Hepatic stellate cell (primary cell): Measurements from ENCODE around the gene ERBIN.
"Not testable (repeated sequence)": the region's sequence is repeated elsewhere in the genome, so short reads cannot be mapped to it uniquely, and the experiment has no call there.

Experiments
- DNase-seq: peaks from one replicate; pipeline ENCODE4 v3.0.0; 2011; ENCODE audit warnings: low spot score

Gene ERBIN, protein sequence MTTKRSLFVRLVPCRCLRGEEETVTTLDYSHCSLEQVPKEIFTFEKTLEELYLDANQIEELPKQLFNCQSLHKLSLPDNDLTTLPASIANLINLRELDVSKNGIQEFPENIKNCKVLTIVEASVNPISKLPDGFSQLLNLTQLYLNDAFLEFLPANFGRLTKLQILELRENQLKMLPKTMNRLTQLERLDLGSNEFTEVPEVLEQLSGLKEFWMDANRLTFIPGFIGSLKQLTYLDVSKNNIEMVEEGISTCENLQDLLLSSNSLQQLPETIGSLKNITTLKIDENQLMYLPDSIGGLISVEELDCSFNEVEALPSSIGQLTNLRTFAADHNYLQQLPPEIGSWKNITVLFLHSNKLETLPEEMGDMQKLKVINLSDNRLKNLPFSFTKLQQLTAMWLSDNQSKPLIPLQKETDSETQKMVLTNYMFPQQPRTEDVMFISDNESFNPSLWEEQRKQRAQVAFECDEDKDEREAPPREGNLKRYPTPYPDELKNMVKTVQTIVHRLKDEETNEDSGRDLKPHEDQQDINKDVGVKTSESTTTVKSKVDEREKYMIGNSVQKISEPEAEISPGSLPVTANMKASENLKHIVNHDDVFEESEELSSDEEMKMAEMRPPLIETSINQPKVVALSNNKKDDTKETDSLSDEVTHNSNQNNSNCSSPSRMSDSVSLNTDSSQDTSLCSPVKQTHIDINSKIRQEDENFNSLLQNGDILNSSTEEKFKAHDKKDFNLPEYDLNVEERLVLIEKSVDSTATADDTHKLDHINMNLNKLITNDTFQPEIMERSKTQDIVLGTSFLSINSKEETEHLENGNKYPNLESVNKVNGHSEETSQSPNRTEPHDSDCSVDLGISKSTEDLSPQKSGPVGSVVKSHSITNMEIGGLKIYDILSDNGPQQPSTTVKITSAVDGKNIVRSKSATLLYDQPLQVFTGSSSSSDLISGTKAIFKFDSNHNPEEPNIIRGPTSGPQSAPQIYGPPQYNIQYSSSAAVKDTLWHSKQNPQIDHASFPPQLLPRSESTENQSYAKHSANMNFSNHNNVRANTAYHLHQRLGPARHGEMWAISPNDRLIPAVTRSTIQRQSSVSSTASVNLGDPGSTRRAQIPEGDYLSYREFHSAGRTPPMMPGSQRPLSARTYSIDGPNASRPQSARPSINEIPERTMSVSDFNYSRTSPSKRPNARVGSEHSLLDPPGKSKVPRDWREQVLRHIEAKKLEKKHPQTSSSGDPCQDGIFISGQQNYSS (N-terminal part only)

DNA sequence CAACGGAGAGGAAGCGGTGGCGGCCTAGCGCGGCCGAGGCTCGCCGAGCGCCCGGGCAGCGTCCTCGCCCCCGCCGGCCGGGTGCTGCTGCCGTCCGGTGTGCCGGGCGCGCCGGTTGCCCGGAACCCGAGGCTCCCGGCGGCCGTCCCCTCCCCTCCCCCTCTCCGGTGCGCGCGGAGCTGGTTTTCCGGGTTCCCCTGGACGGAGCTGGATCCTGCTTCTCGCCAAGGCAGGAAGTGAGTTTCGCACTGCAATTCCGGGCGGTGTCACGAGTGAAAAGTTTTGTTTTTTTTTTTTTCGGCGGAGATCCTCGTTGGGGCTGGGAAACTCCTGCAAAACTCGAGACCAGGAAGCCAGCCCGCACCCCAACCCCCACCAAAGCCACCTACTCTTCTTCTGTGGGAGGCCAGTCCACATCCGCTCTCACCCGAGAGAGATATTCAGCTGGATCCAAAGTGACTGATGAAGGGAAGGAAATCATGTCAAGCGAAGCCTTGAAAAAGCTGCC is at the start of gene ERBIN:
Gene ERBIN, plus strand, starts transcription at position 300 of the 508 bp plus-strand sequence. CDS start 66,144 bp downstream, outside the sequence.
- DNase-seq = peak; percentile 74

DNA sequence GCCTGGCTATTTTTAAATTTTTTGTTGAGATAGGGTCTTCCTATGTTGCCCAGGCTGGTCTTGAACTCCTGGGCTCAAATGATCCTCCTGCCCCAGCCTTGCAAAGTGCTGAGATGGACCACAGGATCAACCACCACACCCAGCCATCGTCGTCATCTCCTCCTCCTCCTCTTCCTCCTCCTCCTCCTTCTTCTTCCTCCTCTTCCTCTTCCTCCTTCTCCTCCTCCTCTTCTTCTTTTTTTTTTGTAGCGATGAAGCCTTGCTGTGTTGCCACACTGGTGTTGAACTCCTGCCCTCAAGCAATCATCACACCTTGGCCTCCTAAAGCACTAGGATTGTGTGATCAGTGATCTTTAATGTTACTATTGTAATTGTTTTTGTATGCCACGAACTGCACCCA is 49.4 kb upstream of the ERBIN start:
- no peak for DNase-seq

- DNase-seq = peak; percentile 78
Measured at GRCh38 chr5:65879668-65880256, 46.6 kb upstream of the ERBIN start.

DNA sequence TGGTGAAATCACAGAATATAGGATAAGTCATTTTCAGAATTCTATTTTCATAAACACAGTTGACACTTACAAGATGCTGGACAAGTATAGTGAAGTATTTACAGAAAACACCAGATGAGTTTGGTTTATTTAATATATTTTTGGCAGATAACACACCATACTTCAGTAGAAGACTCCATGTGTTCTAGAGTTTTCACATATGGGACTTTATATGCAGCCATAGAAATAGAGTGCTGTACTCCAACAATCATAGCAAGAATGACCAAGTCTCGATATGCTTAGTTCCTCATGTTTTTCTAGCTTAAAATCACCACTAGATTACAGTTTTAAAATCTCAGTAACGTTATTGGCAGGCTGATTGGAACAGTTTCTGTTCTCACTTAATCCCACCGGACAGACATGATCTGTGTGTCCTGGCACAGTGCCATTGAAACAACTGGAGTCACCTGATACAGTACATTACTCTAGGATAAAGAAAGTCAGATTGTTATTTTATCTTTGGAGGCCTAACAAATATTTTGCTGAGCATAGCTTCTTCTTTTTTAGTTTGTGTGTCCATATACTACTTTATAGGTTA is 45.8 kb upstream of the ERBIN start:
- no peak for DNase-seq

DNA sequence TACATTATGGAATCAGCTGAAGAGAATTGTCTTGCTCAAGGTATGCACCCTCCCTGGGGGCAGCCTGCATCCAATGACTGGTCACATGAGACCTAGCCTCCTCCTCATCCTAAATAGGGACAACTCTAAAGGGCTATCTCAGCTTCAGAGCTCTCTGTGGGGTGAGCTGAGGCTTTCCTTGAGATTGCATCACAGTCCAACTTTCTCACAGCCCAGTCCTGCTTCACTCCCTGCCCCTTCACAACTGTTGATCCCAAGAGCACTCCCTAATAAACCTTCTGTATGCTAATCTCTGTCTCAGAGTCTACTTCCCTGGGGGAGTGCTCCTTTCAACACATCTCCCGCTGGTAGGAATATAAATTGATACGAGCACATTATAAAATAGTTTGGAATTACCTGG is 44.1 kb upstream of the ERBIN start:
- DNase-seq = no peak

DNA sequence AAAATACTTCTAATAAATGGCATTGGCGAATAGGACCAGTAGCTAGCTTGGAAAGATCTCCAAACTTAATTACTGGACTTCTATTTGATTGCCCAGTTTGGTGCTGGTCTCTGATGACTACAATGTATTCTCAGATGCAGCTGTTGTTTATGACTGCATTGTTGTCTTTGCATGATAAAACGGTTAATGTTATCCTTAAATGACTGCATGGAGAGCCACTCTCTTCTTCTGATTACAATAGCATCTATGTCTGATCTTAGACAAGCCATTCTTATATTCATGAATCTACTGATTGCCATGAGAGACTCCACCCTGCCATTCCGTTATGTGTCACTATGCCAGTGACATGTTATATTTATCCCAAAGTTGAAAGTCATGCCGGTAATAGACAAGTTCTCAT is 42.9 kb upstream of the ERBIN start:
- DNase-seq = no peak

DNA sequence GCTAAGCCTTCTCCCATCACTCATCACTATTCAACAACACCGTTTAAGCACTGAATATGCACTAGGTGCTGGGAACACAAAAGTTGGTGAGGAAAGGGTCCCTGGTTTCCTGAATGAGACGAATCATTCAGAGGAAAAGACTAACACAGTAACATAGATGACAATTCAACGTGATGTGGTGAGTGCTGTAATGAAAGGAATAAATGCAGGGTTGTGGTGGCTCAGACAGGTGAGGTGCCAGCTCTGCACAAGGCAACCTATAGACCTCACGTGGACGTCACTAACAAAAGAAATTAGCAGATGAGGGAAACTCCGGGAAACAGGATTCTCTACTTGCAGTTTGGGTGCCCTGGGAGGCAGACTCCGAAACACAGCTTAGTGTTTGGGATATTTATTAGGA is 40.0 kb upstream of the ERBIN start:
- DNase-seq = no peak

- not testable (repeated sequence) for DNase-seq
Measured at GRCh38 chr5:65892024-65892423, 34.4 kb upstream of the ERBIN start.

DNA sequence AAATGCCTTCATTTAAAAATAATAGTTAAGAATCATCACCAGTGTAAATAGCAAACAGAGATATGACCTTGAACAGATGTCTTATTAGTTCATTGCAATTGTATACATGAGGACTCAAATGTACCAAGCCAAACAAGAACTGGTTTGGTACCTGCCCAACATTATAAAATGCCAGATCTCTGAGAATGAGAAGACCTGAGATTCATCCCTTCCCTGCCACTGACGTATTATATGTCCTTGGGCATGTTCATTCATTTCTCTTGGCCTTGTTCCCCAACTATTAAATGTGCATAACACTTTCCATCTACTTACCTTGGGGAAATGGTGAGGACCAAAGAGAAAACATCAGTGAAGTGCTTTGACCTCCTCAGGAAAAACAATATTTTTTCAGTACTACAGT is 33.6 kb upstream of the ERBIN start:
- no peak for DNase-seq

DNA sequence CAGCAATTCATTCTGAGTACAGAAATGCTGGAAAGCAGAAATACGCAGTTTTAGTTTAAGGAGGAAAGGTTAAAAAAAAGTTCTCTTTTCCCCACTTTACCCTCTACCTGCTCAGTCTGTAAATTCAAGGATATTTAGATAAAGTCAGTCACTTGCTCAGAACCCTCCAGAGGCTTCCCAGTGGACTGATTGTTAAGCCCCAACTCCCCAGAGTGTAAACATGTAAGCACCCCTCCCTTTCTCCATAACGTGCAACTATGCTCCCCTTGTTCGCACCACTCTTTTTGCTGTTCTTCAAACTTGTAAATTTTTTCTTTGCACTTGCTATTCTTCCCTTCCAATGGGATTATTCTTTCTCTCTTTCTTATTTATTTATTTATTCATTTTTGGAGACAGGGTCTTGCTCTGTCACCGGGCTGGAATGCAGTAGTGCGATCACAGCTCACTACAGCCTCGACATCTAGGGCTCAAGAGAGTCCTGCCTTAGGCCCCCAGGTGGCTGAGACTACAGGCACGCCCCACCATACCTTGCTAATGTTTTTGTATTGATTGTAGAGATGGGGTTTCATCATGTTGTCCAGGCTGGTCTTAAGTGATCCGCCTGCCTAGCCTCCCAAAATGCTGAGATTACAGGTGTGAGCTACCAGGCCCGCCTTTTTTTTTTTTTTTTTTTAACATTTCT is 32.5 kb upstream of the ERBIN start:
- no peak for DNase-seq

DNA sequence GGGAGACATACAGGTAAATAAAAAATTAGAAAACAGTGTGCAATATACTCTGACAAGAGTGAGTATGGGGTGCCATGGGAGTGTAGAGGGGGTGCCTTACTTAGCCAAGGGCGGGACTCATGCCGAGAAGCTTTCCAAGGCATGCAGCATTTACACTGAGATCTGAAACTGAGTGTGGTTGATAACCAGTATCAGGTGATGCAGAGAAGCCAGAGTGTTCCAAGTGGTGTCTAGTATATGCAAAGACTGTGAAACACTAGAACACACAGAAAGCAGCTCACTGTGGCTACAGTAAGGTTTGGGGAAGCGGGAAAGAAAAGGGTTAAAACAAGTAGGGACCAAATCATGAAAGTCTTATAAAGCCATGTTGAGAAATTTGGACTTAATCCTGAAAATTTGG is 30.5 kb upstream of the ERBIN start:
- DNase-seq = no peak

DNA sequence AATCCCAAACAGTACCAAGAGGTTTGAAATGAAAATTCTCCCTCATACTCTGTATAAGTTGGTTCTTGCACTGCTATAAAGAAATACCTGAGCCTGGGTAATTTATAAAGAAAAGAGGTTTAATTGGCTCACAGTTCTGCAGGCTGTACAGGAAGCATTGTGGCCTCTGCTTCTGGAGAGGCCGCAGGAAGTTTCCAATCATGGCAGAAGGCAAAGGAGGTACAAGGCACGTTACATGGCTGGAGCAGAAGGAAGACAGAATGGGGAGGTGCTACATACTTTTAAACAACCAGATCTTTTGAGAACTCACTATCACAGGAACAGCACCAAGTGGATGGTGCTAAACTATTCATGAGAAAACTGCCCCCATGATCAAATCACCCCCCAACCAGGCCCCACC is 25.6 kb upstream of the ERBIN start:
- no peak for DNase-seq

- DNase-seq = no peak
Measured at GRCh38 chr5:65902104-65902503, 24.3 kb upstream of the ERBIN start.

- no peak for DNase-seq
Measured at GRCh38 chr5:65903581-65903980, 22.8 kb upstream of the ERBIN start.

DNA sequence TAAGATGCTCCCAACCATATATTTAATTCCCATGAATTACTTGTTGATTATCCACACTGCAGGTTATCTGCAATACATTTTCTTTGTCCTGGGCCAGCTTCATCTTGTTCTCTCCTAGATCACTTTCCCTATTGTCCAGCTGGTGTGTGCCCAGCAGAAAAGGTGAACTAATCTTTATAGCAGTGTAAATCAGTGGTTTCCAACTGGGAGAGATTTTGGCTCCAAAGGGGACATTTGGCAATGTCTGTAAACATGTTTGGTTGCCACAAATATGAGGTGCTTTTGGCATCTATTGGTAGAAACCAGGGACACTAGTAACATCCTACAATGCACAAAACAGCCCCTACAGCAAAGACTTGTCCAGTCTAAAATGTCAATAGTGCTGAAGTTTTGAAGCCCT is 20.1 kb upstream of the ERBIN start:
- no peak for DNase-seq

- no peak for DNase-seq
Measured at GRCh38 chr5:65907135-65907534, 19.2 kb upstream of the ERBIN start.

- DNase-seq = no peak
Measured at GRCh38 chr5:65910711-65911110, 15.7 kb upstream of the ERBIN start.

GRCh38 chr5:65912311-65912710 is 14.1 kb upstream of the ERBIN start:
- no peak for DNase-seq

GRCh38 chr5:65913519-65913918 is 12.9 kb upstream of the ERBIN start:
- no peak for DNase-seq

GRCh38 chr5:65914641-65915196 is 11.7 kb upstream of the ERBIN start:
- DNase-seq = no peak

DNA sequence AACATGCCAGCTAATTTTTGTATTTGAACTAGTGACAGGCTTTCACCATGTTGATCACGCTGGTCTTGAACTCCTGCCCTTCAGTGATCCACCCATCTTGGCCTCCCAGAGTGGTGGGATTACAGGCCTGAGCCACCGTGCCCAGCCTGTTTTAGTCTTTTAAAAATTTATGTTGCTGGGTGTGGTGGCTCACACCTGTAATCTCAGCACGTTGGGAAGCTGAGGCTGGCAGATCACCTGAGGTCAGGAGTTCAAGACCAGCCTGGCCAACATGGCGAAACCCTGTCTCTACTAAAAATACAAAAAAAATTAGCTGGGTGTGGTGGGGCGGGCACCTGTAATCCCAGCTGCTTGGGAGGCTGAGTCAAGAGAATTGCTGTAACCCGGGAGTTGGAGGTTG is 10.7 kb upstream of the ERBIN start:
- DNase-seq = not testable (repeated sequence)
